Measurements from ENCODE around the gene ARMC9.
"Not testable (repeated sequence)": the region's sequence is repeated elsewhere in the genome, so short reads cannot be mapped to it uniquely, and the experiment has no call there.

- TF ChIP-seq ZBTB1 (tag by site-specific recombination; IDR thresholded peaks at IDR 0.05); ZBTB49 (tag by site-specific recombination; IDR thresholded peaks at IDR 0.05; ENCODE audit: low read depth); ZNF449 (tag by site-specific recombination; IDR thresholded peaks at IDR 0.05); CTCF (tag by site-specific recombination; IDR thresholded peaks at IDR 0.05); PRDM2 (tag by site-specific recombination; IDR thresholded peaks at IDR 0.05; ENCODE audit: borderline replicate concordance); ZNF138 (tag by site-specific recombination; IDR thresholded peaks at IDR 0.05; ENCODE audit: borderline replicate concordance); ZBTB11 (tag by site-specific recombination; conservative IDR thresholded peaks at IDR 0.05; ENCODE audit: low read depth): not testable (repeated sequence)
These were observed 205.2 kb downstream of the ARMC9 start for GRCh38 chr2:231403421-231404182.
